GM20000 (cell line): ENCODE results near the gene CRYGS.

Source experiments
- DNase-seq: peaks from one replicate; pipeline ENCODE4 v3.0.0; 2012; ENCODE audit warnings: low spot score
- CTCF ChIP-seq: IDR thresholded peaks from 2 replicates; pipeline ENCODE4 v1.5.1; 2012; ENCODE audit warnings: mild to moderate bottlenecking, control low read depth; ENCODE audit errors: extremely low read depth, missing control alignments

The CRYGS gene

GRCh38 chr3:186544281-186544680, at the start of gene CRYGS:
Gene CRYGS (minus strand): TSS chr3:186544380. CDS start chr3:186544326, 54 bp downstream.
- no peak for DNase-seq
- no peak for TF ChIP-seq CTCF

GRCh38 chr3:186593862-186594261, 49.7 kb upstream of the CRYGS start:
- DNase-seq: no peak
- no peak for TF ChIP-seq CTCF

GRCh38 chr3:186592682-186593081, 48.5 kb upstream of the CRYGS start:
- no peak for TF ChIP-seq CTCF
- no peak for DNase-seq

- DNase-seq: no peak
- no peak for TF ChIP-seq CTCF
Observed at GRCh38 chr3:186590580-186591295, 46.6 kb upstream of the CRYGS start.

- DNase-seq: no peak
Observed at GRCh38 chr3:186589856-186590579, 45.8 kb upstream of the CRYGS start.

GRCh38 chr3:186589121-186589520, 44.9 kb upstream of the CRYGS start:
- DNase-seq: no peak
- TF ChIP-seq CTCF: peak; percentile 9

More at GRCh38 chr3:186589856-186590579, 45.8 kb upstream of the CRYGS start:
- TF ChIP-seq CTCF: no peak

- DNase-seq: no peak
- TF ChIP-seq CTCF: no peak
Observed at GRCh38 chr3:186588632-186589031, 44.5 kb upstream of the CRYGS start.
